HG03103 (cell line): ENCODE results near the gene ZNF782.
"Not testable (repeated sequence)": the region's sequence is repeated elsewhere in the genome, so short reads cannot be mapped to it uniquely, and the experiment has no call there.

Source experiments
- ATAC-seq: cut with Tn5 transposase; IDR thresholded peaks from one replicate; pipeline ENCODE4 v1.9.1; 2021; ENCODE audit warnings: low read depth; ENCODE audit not compliant: unreplicated experiment

The ZNF782 gene

GRCh38 chr9:96856363-96857286, 2.3 kb upstream of the ZNF782 start:
- peak; percentile 40 for ATAC-seq

GRCh38 chr9:96854651-96855273, 448 bp upstream of the ZNF782 start:
- ATAC-seq: no peak

GRCh38 chr9:96852676-96853075, 1.6 kb downstream of the ZNF782 start:
- no peak for ATAC-seq

GRCh38 chr9:96844040-96844439, 10.3 kb downstream of the ZNF782 start:
- ATAC-seq: no peak

GRCh38 chr9:96818533-96818932, 35.8 kb downstream of the ZNF782 start:
- ATAC-seq: no peak

- no peak for ATAC-seq
Measured at GRCh38 chr9:96817973-96818372, 36.3 kb downstream of the ZNF782 start.

GRCh38 chr9:96813607-96814006, 40.7 kb downstream of the ZNF782 start:
- no peak for ATAC-seq

GRCh38 chr9:96798959-96799358, 55.4 kb downstream of the ZNF782 start:
- ATAC-seq: not testable (repeated sequence)

- ATAC-seq: no peak
Measured at GRCh38 chr9:96784021-96784420, 70.3 kb downstream of the ZNF782 start.

- ATAC-seq: no peak
Measured at GRCh38 chr9:96782235-96782634, 72.1 kb downstream of the ZNF782 start.

GRCh38 chr9:96781552-96781951, 72.8 kb downstream of the ZNF782 start:
- ATAC-seq: no peak

GRCh38 chr9:96779089-96779488, 75.2 kb downstream of the ZNF782 start:
- no peak for ATAC-seq

- no peak for ATAC-seq
Measured at GRCh38 chr9:96777426-96777864, 76.9 kb downstream of the ZNF782 start.

GRCh38 chr9:96771124-96771523, 83.2 kb downstream of the ZNF782 start:
- no peak for ATAC-seq

GRCh38 chr9:96769989-96770388, 84.3 kb downstream of the ZNF782 start:
- ATAC-seq: no peak
